Activated CD4-positive, alpha-beta T cell treated with anti-CD3 and anti-CD28 coated beads for 24 hours (primary cell): ENCODE results near the gene ITGA2B.
"Not testable (repeated sequence)": the region's sequence is repeated elsewhere in the genome, so short reads cannot be mapped to it uniquely, and the experiment has no call there.

Experiments
- DNase-seq, 2 donors: peaks; one replicate each; pipeline ENCODE4 v3.0.0-alpha.2; 2020; ENCODE audit warnings: low read depth in 2 of 2

Gene ITGA2B

DNA sequence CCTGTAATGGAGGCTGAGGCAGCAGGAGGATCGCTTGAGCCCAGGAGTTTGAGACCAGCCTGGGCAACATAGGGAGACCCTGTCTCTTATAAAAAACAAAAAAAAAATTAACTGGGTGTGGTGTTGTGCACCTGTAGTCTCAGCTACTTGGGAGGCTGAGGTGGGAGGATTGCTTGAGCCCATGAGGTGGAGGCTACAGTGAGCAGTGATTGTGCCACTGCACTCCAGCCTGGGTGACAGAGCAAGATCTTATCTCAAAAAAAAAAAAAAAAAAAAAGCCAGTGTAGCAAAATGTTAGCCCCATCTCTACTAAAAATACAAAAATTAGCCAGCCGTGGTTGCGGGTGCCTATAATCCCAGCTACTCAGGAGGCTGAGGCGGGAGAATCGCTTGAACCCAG is 59.2 kb downstream of the ITGA2B start:
- not testable (repeated sequence) for DNase-seq

DNA sequence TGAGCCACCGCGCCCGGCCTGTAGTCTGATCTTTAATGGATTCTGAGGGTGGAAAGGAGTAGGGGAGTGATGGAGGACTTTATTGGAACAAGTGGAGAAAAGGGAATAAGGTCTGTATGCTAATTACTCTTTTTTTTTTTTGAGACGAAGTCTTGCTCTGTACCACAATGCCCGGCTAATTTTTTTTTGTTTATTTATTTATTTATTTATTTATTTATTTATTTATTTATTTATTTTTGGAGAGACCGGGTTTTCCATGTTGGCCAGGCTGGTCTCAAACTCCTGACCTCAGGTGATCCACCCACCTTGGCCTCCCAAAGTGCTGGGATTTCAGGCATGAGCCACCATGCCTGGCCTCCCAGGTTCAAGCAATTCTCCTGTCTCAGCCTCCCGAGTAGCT is 59.9 kb downstream of the ITGA2B start:
- not testable (repeated sequence) for DNase-seq

DNA sequence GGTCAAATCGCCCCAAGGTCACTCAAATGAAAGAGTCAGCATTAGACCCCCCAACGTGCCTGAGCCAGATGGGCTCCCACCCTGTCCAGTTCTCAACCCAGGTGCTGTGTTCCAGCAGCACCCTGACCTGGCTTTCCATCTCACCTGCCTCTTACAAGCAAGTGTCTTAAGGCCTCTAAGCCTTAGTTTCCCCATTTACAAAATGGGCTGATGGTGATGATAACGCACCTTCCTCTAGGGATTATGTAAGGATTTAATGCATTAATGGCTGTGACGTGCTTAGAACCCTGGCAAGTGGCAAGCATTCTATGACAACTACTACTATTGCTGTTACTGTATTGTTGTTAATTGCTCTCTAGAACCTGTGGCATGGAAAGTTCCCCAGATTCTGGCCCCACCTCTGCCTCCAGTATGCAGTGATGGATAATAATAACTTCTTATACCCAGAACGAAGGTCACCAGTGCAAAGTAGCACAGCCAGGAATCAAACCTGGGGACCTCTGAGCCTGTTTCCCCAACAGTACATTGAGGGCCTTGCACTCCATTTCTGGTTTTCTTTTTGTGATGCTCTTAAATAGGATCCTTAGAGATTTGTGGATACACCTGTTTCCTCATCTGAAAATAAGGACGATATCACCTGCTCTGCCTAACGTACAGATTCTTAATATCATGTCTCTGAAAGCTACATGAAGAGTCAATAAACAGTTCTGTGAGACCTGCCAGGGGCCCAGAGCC is 61.6 kb downstream of the ITGA2B start:
- DNase-seq, result no peak

DNA sequence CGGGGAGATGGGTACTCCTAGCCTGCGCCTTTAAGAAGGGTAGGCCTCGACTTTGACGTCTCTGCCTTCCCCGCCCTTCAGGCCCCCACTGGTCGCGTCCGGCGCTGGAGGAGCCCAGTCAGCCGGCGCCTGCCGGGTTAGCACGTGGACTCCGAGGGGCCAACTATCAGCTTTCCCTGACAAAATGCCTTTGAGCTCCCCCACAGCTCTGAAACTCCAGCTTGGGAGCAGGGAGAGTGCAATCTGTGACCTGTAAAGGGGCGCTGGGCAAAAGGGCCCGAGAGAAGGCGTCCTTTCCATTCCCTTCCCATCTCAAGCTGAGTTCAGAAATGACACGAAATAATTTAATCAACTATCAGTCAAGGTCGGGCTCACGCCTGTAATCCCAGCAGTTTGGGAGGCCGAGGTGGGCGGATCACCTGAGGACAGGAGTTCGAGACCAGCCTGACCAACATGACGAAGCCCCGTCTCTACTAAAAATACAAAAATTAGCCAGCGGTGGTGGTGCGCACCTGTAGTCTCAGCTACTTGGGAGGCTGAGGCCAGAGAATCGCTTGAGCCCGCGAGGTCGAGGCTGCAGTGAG is 62.5 kb downstream of the ITGA2B start:
- DNase-seq, result peak; percentile 80 to 86

DNA sequence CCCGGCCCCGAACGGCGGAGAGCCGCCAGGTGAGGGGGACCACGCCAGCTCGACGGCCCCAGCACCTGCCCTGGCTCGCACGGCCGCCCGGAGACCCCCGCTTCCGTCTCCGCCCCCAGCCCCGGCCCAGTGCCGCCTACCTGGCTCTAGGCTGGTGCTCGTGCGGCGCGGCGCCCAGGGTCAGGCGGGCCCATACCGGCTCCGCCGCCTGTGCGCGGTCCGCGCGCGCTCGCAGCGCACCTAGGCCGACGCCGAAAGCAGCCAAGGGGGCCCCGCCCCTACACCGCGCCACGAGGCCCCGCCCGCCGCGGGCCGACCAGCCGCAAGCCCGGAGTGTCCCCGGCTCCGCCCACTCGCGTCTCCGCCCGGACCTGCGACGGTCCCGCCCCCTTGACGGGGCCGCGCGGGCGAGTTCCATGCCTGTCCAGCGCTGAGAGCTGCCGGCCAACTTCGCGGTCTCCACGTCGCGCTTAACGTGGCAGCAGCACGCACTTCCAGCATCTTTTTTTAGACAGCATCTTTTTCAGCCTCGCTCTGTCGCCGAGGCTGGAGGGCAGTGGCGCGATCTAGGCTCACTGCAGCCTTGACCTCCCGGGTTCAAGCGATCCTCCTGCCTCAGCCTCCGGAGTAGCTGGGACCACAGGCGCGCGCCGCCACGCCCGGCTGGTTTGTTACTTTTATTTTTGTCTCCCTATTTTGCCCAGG is 64.7 kb downstream of the ITGA2B start, which contains the start of gene SLC25A39:
SLC25A39 (minus strand) TSS at position 253 of the 705 bp plus-strand sequence. CDS start 1,261 bp downstream, outside the sequence.
- DNase-seq, result peak; percentile 91 to 93

DNA sequence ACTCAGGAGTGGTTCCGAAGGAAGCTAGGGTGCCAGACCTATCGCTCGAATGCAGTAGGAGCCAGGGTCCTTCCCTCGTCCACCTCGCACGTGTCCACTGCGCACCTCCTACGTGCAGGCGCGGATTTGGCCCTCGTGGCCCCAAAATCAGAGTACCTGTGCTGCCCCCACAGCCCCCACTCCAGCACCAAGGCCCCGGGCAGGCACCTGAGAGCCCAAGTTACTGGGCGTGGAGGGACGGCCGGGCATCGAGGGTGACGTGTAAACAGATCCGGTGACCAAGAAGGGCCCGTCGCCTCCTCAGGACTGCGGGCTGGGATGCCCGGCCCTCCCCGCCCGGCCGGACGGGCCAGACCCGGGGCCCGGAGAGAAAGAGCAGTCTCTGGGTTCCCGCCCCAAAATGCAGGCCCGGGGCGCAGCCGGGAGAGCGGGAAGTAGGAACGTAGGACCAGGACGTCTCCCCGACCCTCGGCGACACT is 65.3 kb downstream of the ITGA2B start:
- DNase-seq, result no peak

DNA sequence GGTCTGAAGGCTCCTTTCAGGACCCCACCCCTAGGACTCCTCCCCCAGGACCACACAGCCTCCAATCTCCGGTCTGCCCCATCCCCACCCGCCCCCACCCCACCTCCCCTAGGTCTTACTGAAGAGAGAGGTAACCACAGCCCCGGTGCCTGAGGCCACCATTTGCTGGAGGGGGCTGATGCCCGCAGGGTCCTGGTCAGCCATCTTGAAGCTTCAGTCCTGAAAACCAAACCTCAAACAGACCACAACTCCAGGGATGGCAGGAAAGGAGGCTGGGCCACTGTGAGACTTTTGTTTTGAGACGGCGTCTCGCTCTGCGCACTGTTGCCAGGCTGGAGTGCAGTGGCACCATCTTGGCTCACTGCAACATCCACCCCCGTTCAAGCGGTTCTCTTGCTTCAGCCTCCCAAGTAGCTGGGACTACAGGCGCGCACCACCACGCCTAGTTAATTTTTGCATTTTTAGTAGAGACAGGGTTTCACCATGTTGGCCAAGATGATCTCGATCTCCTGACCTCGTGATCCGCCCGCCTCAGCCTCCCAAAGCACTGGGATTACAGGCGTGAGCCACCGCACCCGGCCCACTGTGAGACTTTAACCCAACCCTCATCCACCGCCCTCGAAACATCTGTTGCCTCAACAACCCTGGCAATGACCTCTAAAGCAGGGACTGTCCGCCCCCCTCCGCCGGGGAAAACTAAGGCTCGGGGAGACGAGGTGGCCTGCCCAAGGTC is 65.9 kb downstream of the ITGA2B start:
- no peak for DNase-seq

DNA sequence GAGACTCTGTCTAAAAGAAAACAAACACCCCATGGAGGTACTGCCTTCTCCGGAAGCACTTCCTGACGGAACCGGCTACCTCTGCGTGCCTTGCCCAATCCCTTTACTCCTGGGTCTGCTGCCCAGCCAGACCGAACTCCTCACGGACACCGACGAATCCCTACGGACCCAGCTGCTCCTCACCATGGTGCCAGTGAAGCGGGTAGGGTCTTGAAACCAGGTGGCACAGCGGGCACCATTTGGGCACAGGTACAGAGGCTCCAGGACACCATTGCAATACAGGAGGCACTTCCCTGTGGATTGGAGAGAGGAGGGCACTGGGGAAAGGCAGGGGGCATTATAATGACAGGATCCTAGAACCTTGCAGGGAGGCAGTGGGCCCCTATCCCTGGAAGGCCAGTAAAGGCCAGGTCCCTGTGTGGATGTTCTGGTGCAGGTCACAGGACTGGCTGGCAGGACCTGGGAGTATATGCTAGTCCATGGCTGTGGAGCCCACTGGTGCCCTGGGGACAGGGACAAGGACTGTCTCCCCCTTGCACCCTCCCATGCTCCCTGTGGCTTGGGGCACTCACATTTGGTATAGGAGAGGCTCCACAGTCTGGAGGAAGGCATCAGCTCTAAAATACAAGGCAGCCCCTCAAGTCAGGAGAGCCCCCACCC is 67.1 kb downstream of the ITGA2B start:
- no peak for DNase-seq
